Mesenchymal stem cell (in vitro differentiated cells and primary cell): ENCODE data around the gene TMEM205.

Experiments
- DNase-seq: peaks from one replicate; pipeline ENCODE4 v3.0.0-alpha.2; 2013
- H2AFZ ChIP-seq: one replicate; pipeline ENCODE4 v1.6.1; 2013; ENCODE audit warnings: low read depth, mild to moderate bottlenecking, control low read depth, inconsistent platforms, low read length, moderate library complexity
- H2AK5ac ChIP-seq: 2 replicates; pipeline ENCODE4 v1.6.1; 2013; ENCODE audit warnings: low read length, moderate library complexity, mild to moderate bottlenecking, inconsistent platforms; ENCODE audit not compliant: severe bottlenecking
- H2BK120ac ChIP-seq: one replicate; pipeline ENCODE4 v1.6.1; 2013; ENCODE audit warnings: low read depth, mild to moderate bottlenecking, inconsistent platforms, low read length, moderate library complexity
- H2BK12ac ChIP-seq, 2 experiments: one replicate each; pipeline ENCODE4 v1.6.1; 2013; ENCODE audit warnings: inconsistent platforms in 2 of 2, low read length in 2 of 2, mild to moderate bottlenecking in 2 of 2, moderate library complexity in 2 of 2, control low read depth in 1 of 2
- H2BK15ac ChIP-seq: one replicate; pipeline ENCODE4 v1.6.1; 2013; ENCODE audit warnings: mild to moderate bottlenecking, low read depth, inconsistent platforms; ENCODE audit not compliant: poor library complexity, severe bottlenecking
- H2BK5ac ChIP-seq: 2 replicates; pipeline ENCODE4 v1.6.1; 2013; ENCODE audit warnings: low read depth, mild to moderate bottlenecking, low read length, control low read depth, inconsistent platforms; ENCODE audit not compliant: poor library complexity, severe bottlenecking
- H3K14ac ChIP-seq, 2 experiments: one replicate each; pipeline ENCODE4 v1.6.1; 2013; ENCODE audit warnings: inconsistent platforms in 2 of 2, low read length in 2 of 2, control low read depth in 1 of 2, mild to moderate bottlenecking in 1 of 2, moderate library complexity in 1 of 2
- H3K18ac ChIP-seq, 2 experiments: one replicate each; pipeline ENCODE4 v1.6.1; 2013; ENCODE audit warnings: inconsistent platforms in 2 of 2, low read length in 2 of 2, control low read depth in 1 of 2, low read depth in 1 of 2, mild to moderate bottlenecking in 1 of 2
- H3K23ac ChIP-seq, 2 experiments: one replicate each; pipeline ENCODE4 v1.6.1; 2013; ENCODE audit warnings: inconsistent platforms in 2 of 2, low read length in 2 of 2, mild to moderate bottlenecking in 2 of 2, moderate library complexity in 2 of 2, control low read depth in 1 of 2
- H3K27ac ChIP-seq: 2 replicates; pipeline ENCODE4 v1.5.1; 2013; ENCODE audit warnings: mild to moderate bottlenecking, moderate library complexity, low read length, control low read depth, inconsistent platforms; ENCODE audit not compliant: poor library complexity, severe bottlenecking
- H3K27me3 ChIP-seq, 2 experiments: 2 replicates each; pipeline versions ENCODE4 v1.6.1 to v1.7.0; 2013; ENCODE audit warnings: low read length in 2 of 2, mild to moderate bottlenecking in 2 of 2, moderate library complexity in 2 of 2, control low read depth in 1 of 2, inconsistent platforms in 1 of 2; ENCODE audit not compliant: control insufficient read depth in 1 of 2, insufficient read depth in 1 of 2
- H3K36me3 ChIP-seq, 2 experiments: 2 replicates each; pipeline versions ENCODE4 v1.6.1 to v1.7.0; 2013; ENCODE audit warnings: low read length in 2 of 2, control low read depth in 1 of 2, inconsistent platforms in 1 of 2, low read depth in 1 of 2, mild to moderate bottlenecking in 1 of 2; ENCODE audit not compliant: insufficient read depth in 2 of 2, control insufficient read depth in 1 of 2
- H3K4ac ChIP-seq, 2 experiments: one replicate each; pipeline ENCODE4 v1.6.1; 2013; ENCODE audit warnings: inconsistent platforms in 2 of 2, low read length in 2 of 2, mild to moderate bottlenecking in 2 of 2, moderate library complexity in 2 of 2, control low read depth in 1 of 2, low read depth in 1 of 2
- H3K4me1 ChIP-seq: 2 replicates; pipeline ENCODE4 v1.6.1; 2013; ENCODE audit warnings: low read depth, low read length, control low read depth; ENCODE audit not compliant: control insufficient read depth, insufficient read depth
- H3K4me2 ChIP-seq: 2 replicates; pipeline ENCODE4 v1.6.1; 2013; ENCODE audit warnings: low read length, mild to moderate bottlenecking, inconsistent platforms; ENCODE audit not compliant: poor library complexity, severe bottlenecking
- H3K4me3 ChIP-seq, 2 experiments: 2 replicates each; pipeline versions ENCODE4 v1.5.1 to v1.7.0; 2013; ENCODE audit warnings: low read length in 2 of 2, mild to moderate bottlenecking in 2 of 2, control low read depth in 1 of 2, low read depth in 1 of 2; ENCODE audit not compliant: insufficient read depth in 1 of 2
- H3K79me1 ChIP-seq: replicated peaks from 2 replicates; pipeline ENCODE4 v1.6.1; 2013; ENCODE audit warnings: mild to moderate bottlenecking, control low read depth, low read length, inconsistent platforms; ENCODE audit not compliant: poor library complexity, severe bottlenecking
- H3K9ac ChIP-seq: 2 replicates; pipeline ENCODE4 v1.7.0; 2013; ENCODE audit warnings: mild to moderate bottlenecking, low read length, moderate library complexity
- H3K9me3 ChIP-seq: 2 replicates; pipeline ENCODE4 v1.7.0; 2013; ENCODE audit warnings: mild to moderate bottlenecking, low read length; ENCODE audit not compliant: control insufficient read depth
- H4K8ac ChIP-seq: one replicate; pipeline ENCODE4 v1.6.1; 2013; ENCODE audit warnings: inconsistent platforms, mild to moderate bottlenecking, low read length, moderate library complexity
- H4K91ac ChIP-seq: one replicate; pipeline ENCODE4 v1.6.1; 2013; ENCODE audit warnings: mild to moderate bottlenecking, low read length, inconsistent platforms
- WGBS: methylation state at CpG from one replicate; pipeline ENCODE4 v1.1.7; 2013; ENCODE audit warnings: mixed read lengths; 5-methylcytosine and 5-hydroxymethylcytosine counted together

The TMEM205 gene

GRCh38 chr19:11378319-11379189 is 32.5 kb upstream of the TMEM205 start:
- peak overlapping the region; percentile 26 for H3K9ac ChIP-seq
- H2BK12ac ChIP-seq, result peak overlapping the region in 1 of 2 experiments; percentile 27
- H3K23ac ChIP-seq, result peak overlapping the region in 1 of 2 experiments; percentile 77
- peak overlapping the region in 1 of 2 experiments; percentile 44 for H3K4ac ChIP-seq
- peak overlapping the region in 1 of 2 experiments; percentile 69 for H3K18ac ChIP-seq
- no peak overlapping the region for H2BK120ac ChIP-seq
- H3K4me3 ChIP-seq, result peak overlapping the region in 1 of 2 experiments; percentile 55
- peak; percentile 79 for DNase-seq
- H4K91ac ChIP-seq, result peak overlapping the region; percentile 52
- no peaks in the 10 kb centered on the region for H3K36me3 ChIP-seq
- peaks cover 11 to 15% of the 10 kb centered on the region in 2 experiments for H3K27me3 ChIP-seq
- WGBS, result 61% methylated on average over 6 of the region's 8 CpGs
- no peaks in the 10 kb centered on the region for H3K9me3 ChIP-seq
- no peak overlapping the region for H2BK15ac ChIP-seq
- H3K4me1 ChIP-seq, result peaks cover 53% of the 10 kb centered on the region
- H3K79me1 ChIP-seq, result peaks cover 7% of the 10 kb centered on the region
- peak overlapping the region; percentile 38 for H4K8ac ChIP-seq
- H2AFZ ChIP-seq, result no peak overlapping the region
- peak overlapping the region in 1 of 2 experiments; percentile 62 for H3K14ac ChIP-seq
- no peak overlapping the region for H3K4me2 ChIP-seq
- peak overlapping the region; percentile 34 for H2AK5ac ChIP-seq
- H3K27ac ChIP-seq, result peak overlapping the region; percentile 69
- H2BK5ac ChIP-seq, result no peak overlapping the region

- DNase-seq, result peak; percentile 56
- Histone ChIP-seq H4K8ac (no peak overlapping the region), H3K9ac (peak overlapping the region; percentile 26), H2AFZ (no peak overlapping the region), H3K79me1 (peaks cover 7% of the 10 kb centered on the region), H3K9me3 (no peaks in the 10 kb centered on the region), H3K4me2 (no peak overlapping the region), H2BK120ac (no peak overlapping the region), H3K36me3 (no peaks in the 10 kb centered on the region), H3K18ac (peak overlapping the region in 1 of 2 experiments; percentile 69), H3K4me1 (peaks cover 47% of the 10 kb centered on the region), H3K27ac (peak overlapping the region; percentile 69), H4K91ac (peak overlapping the region; percentile 2), H3K23ac (no peak overlapping the region), H3K4ac (peak overlapping the region in 1 of 2 experiments; percentile 40), H2AK5ac (peak overlapping the region; percentile 8), H3K4me3 (peak overlapping the region in 1 of 2 experiments; percentile 55), H2BK5ac (no peak overlapping the region), H2BK12ac (peak overlapping the region in 1 of 2 experiments; percentile 27), H3K14ac (no peak overlapping the region), H3K27me3 (peaks cover 5 to 10% of the 10 kb centered on the region in 2 experiments), H2BK15ac (no peak overlapping the region)
- 95% methylated on average over 3 of the region's 3 CpGs for WGBS
Measured at GRCh38 chr19:11377756-11378155, 31.7 kb upstream of the TMEM205 start.

GRCh38 chr19:11377237-11377636 is 31.2 kb upstream of the TMEM205 start:
- Histone ChIP-seq H3K9me3 (no peaks in the 10 kb centered on the region), H2BK12ac (peak overlapping the region in 1 of 2 experiments; percentile 29), H3K4ac (no peak overlapping the region), H3K79me1 (peaks cover 7% of the 10 kb centered on the region), H3K9ac (peak overlapping the region; percentile 26), H3K14ac (no peak overlapping the region), H3K4me3 (peak overlapping the region in 1 of 2 experiments; percentile 55), H3K23ac (no peak overlapping the region), H3K18ac (peak overlapping the region in 1 of 2 experiments; percentile 84), H3K4me2 (no peak overlapping the region), H2BK120ac (no peak overlapping the region), H3K36me3 (no peaks in the 10 kb centered on the region), H3K4me1 (peaks cover 45% of the 10 kb centered on the region), H2AK5ac (no peak overlapping the region), H3K27ac (peak overlapping the region; percentile 68), H4K8ac (peak overlapping the region; percentile 8), H2BK5ac (no peak overlapping the region), H2BK15ac (no peak overlapping the region), H2AFZ (no peak overlapping the region), H3K27me3 (peaks cover 5 to 6% of the 10 kb centered on the region in 2 experiments), H4K91ac (no peak overlapping the region)
- DNase-seq, result peak; percentile 78
